HG03521 (cell line): ENCODE results near the gene TIMM10B.
A peak's percentile ranks its signal among the peaks of the same experiment; 100 is the strongest.

Experiments used
- ATAC-seq: cut with Tn5 transposase; IDR thresholded peaks from one replicate; pipeline ENCODE4 v1.9.1; 2021; ENCODE audit warnings: mild to moderate bottlenecking, moderate library complexity; ENCODE audit not compliant: unreplicated experiment

The TIMM10B gene

GRCh38 chr11:6469599-6469998 lies 11.7 kb upstream of the TIMM10B start:
- ATAC-seq, result no peak

GRCh38 chr11:6472934-6473333 lies 8.4 kb upstream of the TIMM10B start:
- ATAC-seq, result no peak

- peak; percentile 62 for ATAC-seq
Measured at GRCh38 chr11:6473451-6474412, 7.6 kb upstream of the TIMM10B start, which contains the start of gene TRIM3. TRIM3 (minus strand) TSS chr11:6473941; CDS start chr11:6465695, 8,246 bp downstream.

- no peak for ATAC-seq
Measured at GRCh38 chr11:6474413-6474792, 6.9 kb upstream of the TIMM10B start.

- ATAC-seq, result no peak
Measured at GRCh38 chr11:6474806-6475500, 6.3 kb upstream of the TIMM10B start.

GRCh38 chr11:6475936-6476335 lies 5.4 kb upstream of the TIMM10B start:
- ATAC-seq, result no peak

GRCh38 chr11:6476571-6476970 lies 4.7 kb upstream of the TIMM10B start:
- no peak for ATAC-seq

GRCh38 chr11:6480299-6480914 lies 894 bp upstream of the TIMM10B start:
- no peak for ATAC-seq

- ATAC-seq, result no peak
Measured at GRCh38 chr11:6481924-6482275, 599 bp downstream of the TIMM10B start.

GRCh38 chr11:6482441-6482840 lies 1.1 kb downstream of the TIMM10B start:
- no peak for ATAC-seq

GRCh38 chr11:6483015-6483414 lies 1.7 kb downstream of the TIMM10B start:
- no peak for ATAC-seq

- no peak for ATAC-seq
Measured at GRCh38 chr11:6485661-6486060, 4.4 kb downstream of the TIMM10B start.

GRCh38 chr11:6486256-6486655 lies 5.0 kb downstream of the TIMM10B start:
- no peak for ATAC-seq

- no peak for ATAC-seq
Measured at GRCh38 chr11:6486938-6487337, 5.6 kb downstream of the TIMM10B start.

- no peak for ATAC-seq
Measured at GRCh38 chr11:6488342-6488741, 7.0 kb downstream of the TIMM10B start.

- no peak for ATAC-seq
Measured at GRCh38 chr11:6488821-6489220, 7.5 kb downstream of the TIMM10B start.

- ATAC-seq, result no peak
Measured at GRCh38 chr11:6489306-6489705, 8.0 kb downstream of the TIMM10B start.

GRCh38 chr11:6497069-6497839 lies 16.0 kb downstream of the TIMM10B start, which contains the start of gene DNHD1:
DNHD1 (plus strand) TSS chr11:6497280; CDS start chr11:6498216, 936 bp downstream.
- ATAC-seq, result no peak

GRCh38 chr11:6498121-6498520 lies 16.8 kb downstream of the TIMM10B start:
- ATAC-seq, result no peak

- ATAC-seq, result no peak
Measured at GRCh38 chr11:6498544-6498943, 17.2 kb downstream of the TIMM10B start.

- ATAC-seq, result no peak
Measured at GRCh38 chr11:6502382-6502781, 21.1 kb downstream of the TIMM10B start.
